Cardiac fibroblast (primary cell): ENCODE results near the gene CBL.
"Not testable (repeated sequence)": the region's sequence is repeated elsewhere in the genome, so short reads cannot be mapped to it uniquely, and the experiment has no call there.

ENCODE experiments used
- DNase-seq, 2 donors: peaks; one replicate each; pipeline versions ENCODE4 v3.0.0 to v3.0.0-alpha.2; 2010; ENCODE audit warnings: low read depth in 2 of 2
- H3K4me3 ChIP-seq, 2 donors: replicated peaks in 1 of 2; 1 replicate in 1 of 2; 2 replicates in 1 of 2; pipeline ENCODE4 v1.5.1; 2011; ENCODE audit warnings: low read depth in 2 of 2, low read length in 2 of 2, mild to moderate bottlenecking in 2 of 2, moderate library complexity in 1 of 2
- CTCF ChIP-seq: IDR thresholded peaks from one replicate; pipeline ENCODE4 v1.5.1; 2011; ENCODE audit warnings: low read depth, mild to moderate bottlenecking, low read length, inconsistent platforms

The CBL gene

GRCh38 chr11:119185981-119186634 is 20.0 kb upstream of the CBL start:
- no peak overlapping the region for H3K4me3 ChIP-seq
- no peak for DNase-seq
- TF ChIP-seq CTCF: no peak

GRCh38 chr11:119187123-119187892 is 18.8 kb upstream of the CBL start:
- TF ChIP-seq CTCF: no peak
- no peak for DNase-seq

GRCh38 chr11:119188067-119188466 is 18.1 kb upstream of the CBL start:
- TF ChIP-seq CTCF: no peak
- no peak overlapping the region for H3K4me3 ChIP-seq
- DNase-seq: no peak

More at GRCh38 chr11:119187123-119187892, 18.8 kb upstream of the CBL start:
- no peak overlapping the region for H3K4me3 ChIP-seq

GRCh38 chr11:119188887-119189286 is 17.3 kb upstream of the CBL start:
- no peak for DNase-seq
- TF ChIP-seq CTCF: no peak
- no peak overlapping the region for H3K4me3 ChIP-seq

- TF ChIP-seq CTCF: no peak
- DNase-seq: no peak
- H3K4me3 ChIP-seq: no peak overlapping the region
Observed at GRCh38 chr11:119189393-119189792, 16.7 kb upstream of the CBL start.

GRCh38 chr11:119190531-119190930 is 15.6 kb upstream of the CBL start:
- no peak for TF ChIP-seq CTCF
- no peak overlapping the region for H3K4me3 ChIP-seq
- no peak for DNase-seq

- not testable (repeated sequence) for H3K4me3 ChIP-seq, DNase-seq
Observed at GRCh38 chr11:119191265-119191664, 14.9 kb upstream of the CBL start.
